Right forelimb (tissue), 1 donor: ENCODE results near the gene TP73.

Experiments used
- DNase-seq: peaks from one replicate; pipeline ENCODE4 v3.0.0-alpha.2; 2018

Gene TP73

DNA sequence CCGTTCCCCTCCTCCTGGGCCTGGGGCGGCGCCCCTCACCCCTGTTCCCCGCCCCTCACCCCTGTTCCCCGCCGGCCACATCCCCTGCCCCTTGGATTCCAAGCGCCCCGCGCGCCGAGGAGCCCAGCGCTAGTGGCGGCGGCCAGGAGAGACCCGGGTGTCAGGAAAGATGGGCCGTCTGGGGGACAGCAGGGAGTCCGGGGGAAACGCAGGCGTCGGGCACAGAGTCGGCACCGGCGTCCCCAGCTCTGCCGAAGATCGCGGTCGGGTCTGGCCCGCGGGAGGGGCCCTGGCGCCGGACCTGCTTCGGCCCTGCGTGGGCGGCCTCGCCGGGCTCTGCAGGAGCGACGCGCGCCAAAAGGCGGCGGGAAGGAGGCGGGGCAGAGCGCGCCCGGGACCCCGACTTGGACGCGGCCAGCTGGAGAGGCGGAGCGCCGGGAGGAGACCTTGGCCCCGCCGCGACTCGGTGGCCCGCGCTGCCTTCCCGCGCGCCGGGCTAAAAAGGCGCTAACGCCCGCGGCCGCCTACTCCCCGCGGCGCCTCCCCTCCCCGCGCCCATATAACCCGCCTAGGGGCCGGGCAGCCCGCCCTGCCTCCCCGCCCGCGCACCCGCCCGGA, at the start of gene TP73:
TP73 (plus strand) TSS at position 587 of the 618 bp plus-strand sequence. CDS start 29,850 bp downstream, outside the sequence.
- peak; percentile 53 for DNase-seq

DNA sequence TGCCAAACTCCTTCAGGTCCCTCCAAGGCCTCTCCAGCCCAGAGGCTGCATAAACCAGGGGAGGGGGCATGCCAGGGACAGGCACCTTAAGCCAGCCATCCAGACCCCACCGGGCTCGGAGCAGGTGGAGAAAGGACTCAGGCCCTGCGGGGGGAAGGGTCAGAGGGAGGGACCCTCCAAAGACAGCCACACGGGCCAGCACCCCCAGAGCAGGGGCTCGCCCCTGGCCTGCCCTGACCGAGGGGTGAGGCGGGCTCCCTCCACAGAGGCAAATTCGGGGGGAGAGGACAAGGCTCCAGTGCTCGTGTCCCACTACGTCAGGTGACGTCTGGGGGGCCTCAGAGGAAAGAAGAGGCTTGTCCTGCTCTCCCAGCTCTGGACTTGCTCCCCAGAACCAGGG, 49.2 kb upstream of the TP73 start:
- no peak for DNase-seq

DNA sequence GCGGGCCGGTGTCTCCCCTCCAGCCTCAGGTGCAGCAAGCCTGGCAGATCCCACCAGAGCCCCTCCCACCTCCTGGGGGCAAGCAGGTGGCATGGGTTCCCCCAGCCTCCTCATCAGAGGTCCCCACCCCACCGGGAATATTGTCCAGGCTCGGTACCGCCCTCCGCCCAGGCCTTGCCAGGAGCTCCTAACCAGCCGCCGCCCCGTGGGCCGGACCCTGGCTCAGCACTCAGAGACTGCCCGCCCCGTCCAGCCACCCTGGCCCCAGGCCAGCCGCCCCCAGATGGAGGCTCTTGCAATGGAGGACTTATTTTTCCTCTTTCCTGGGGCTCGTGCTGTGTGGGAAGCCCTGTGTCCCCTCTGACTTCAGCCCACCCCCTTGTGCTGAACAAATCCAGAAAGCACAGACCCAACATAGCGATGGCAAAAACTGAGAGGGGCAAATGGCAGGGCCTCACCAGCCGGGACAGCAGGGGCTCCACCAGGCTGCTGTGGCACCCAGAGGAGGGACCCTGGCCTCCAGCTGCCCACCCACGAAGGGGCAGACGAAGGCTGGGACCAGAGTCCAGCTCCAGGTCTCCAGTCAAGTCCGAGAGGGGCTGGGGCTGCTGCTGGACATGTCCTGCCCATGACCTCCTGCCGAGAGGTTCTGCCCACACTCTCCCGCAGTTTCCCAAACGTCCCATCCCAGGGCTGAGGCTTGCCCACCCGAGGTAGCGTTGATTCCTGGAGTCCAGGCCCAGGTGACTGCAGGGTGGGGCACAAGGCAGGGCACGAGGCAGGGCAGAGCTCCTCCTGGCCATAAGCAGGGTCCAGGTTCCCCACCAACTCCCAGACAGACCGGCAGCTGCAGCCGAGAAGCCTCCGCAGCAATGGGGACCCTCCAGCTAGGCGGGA, 48.5 kb upstream of the TP73 start:
- DNase-seq, result no peak

- no peak for DNase-seq
Measured at GRCh38 chr1:3604468-3604974, 47.8 kb upstream of the TP73 start.

- no peak for DNase-seq
Measured at GRCh38 chr1:3604997-3605823, 47.1 kb upstream of the TP73 start.

DNA sequence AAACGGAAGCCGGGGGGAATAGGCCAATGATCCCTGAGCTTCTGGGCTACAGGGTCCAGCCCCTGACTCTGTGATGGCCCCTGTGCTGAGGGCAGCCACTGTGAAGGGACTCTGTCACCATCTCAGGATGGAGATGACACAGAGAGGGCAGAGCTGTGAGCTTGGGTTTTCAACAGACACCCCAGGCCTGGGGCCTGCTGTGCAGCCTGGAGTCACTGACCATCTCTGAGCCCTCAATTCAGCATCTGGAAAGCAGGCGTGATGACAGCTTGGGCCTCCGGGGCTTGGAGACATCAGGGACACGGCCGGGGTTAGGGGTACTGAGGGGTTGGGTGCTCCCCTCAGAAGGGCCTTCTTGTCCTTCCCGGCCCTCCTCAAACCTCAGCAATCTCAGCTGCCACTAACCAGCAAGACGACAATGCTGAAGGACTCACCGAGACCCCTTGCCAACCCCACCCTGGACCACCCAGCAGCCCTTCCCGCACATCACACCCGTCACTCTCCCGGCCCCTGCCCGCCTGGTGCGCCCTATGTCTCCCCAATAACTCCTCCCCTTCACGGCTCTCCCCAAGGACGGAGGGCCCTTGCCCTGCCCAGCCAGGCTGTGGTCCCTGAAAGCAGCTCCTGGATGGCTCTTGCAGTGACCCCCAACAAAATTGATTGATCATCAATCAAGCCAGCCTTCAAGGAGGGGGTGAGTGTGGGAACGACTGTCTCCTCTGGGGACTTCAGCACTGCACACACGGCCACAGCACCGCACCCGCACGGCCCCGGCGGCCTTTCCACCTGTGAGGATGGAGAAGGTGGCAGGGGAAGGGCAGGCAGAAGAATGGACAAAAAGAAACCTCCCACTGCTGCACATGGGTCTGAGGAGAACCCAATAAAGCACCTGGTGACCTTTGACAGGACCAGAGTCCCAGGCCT, 45.3 kb upstream of the TP73 start:
- DNase-seq, result no peak

GRCh38 chr1:3607703-3608065, 44.6 kb upstream of the TP73 start:
- DNase-seq, result no peak

DNA sequence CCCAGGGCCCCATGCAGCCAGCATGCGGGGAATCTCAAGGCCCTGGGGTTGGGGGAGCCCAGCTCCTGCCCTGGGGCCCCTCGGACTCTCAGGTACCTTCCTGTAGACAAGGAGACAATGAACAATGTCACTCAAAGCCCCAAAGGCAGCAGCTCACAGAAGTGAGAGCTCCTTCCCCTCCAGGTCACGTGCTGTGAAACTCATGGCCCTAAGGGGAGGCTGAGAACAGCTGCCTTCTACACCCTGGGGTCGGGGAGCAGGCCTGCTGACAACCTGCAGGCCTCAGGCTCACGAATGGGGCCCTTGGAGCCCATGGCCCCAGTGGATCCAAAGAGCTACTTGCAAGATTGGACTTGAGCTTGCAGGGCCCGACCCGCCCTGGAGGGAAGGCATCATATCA, 44.2 kb upstream of the TP73 start:
- DNase-seq, result no peak

GRCh38 chr1:3609016-3609768, 43.1 kb upstream of the TP73 start:
- DNase-seq, result no peak

DNA sequence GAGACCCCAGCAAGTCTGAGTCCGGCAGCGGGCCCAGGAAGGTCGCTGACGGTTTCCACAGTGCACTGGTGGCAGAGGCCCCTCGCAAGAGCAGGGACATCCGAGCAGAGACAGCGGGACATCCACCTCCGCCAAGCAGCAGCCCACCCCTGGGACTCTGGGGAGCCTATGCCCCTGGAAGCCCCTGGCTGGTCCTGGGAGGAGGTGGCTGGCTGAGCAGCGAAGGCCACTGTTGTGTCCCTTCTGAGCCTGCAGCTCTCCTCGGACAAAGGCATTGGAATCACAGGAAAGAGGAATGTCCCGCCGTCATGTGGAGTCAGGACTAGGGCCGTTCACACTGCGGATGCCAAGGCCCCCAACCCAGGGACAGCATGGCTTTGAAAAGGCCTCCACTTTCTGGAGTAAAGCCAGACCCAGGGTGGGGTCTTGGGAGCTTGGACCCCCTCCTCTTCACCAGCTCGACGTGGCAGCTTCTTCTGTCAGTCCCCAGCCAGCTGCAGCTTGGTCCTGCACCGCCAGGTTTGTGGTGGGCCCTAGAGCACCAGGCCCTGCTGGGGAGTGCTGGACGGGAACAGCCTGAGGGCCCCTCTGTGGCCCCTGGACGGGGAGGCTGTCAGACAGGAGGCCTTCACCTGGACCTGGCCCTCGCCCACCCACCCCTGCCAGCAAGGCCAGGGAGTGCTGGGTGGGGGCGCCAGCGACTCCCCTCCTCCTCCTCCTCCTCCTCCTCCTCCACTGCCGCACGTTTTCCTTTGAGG, 42.4 kb upstream of the TP73 start:
- no peak for DNase-seq

DNA sequence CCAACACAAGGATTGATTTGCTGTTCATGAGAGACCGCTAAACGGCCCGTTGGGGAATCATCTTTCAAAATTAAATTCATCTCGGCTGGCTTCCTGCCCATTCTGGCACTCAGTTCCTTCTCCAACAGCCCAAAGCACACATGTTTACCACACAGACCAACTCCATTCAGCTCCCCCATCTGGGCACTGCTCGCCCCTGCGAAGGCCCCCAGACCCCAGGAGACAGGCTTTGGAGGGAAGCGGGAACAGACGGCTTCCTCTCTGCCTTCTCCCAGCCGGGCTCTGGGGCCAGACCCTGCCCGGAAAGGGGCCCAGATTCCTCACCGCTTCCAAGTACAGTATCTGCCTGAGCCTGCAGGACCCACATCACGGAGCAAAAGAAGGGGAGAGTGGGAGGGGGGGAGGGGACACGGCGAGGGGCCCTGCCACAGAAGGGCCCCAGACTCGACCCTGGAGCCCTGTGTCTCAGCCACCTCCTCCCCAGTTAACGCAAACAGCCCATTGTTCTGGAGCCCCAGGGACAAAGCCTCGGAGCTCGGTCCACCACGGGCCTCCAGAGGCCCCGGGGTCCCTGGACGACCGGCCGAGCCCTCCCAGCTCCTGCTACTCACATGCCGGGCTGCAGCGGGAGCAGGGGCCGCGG, 41.7 kb upstream of the TP73 start:
- peak; percentile 79 for DNase-seq

GRCh38 chr1:3611170-3612019, 40.9 kb upstream of the TP73 start, which contains the start of gene MEGF6:
MEGF6 (minus strand) TSS chr1:3611508; CDS start chr1:3611268, 240 bp downstream.
- DNase-seq, result peak; percentile 87

DNA sequence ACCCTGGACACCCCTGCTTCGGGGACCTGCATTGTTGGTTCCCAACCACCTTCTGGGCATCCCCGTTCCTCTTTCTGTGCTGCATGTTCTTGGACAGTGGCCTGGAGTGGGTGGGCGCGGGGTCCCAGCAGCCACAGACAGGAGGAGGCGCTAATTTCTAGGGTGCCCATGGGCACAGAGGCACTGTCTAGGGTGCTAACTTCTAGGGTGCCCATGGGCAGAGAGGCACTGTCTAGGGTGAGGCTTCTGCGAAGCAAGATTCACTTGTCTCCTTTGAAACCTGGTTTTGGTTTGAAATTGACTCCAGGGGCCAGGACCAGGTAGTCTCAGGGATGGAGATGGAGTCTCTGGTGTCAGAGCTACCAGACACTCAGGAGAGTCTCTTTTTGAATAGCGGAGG, 40.2 kb upstream of the TP73 start:
- no peak for DNase-seq

GRCh38 chr1:3614755-3615742, 37.3 kb upstream of the TP73 start:
- no peak for DNase-seq

DNA sequence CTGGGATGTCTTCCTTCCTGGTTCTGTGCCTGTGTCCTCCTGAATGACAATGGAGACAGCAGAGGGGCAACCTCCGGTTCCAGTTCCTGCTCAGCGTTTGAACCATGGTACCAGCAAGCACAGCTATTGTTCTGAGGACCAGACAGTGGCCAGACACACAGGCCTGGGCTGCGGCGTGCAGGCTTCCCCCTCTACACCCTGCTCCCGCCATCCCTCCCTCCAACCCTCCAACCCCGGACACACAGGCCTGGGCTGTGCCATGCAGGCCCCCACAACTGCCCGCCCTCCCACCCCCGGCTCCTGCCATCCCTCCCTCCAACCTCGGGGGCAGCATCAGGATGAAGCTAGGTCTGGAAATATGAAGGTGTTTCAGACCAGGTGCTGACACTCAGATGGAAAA, 35.5 kb upstream of the TP73 start:
- no peak for DNase-seq

GRCh38 chr1:3617806-3618345, 34.4 kb upstream of the TP73 start:
- DNase-seq, result no peak

GRCh38 chr1:3618531-3618880, 33.8 kb upstream of the TP73 start:
- no peak for DNase-seq
